GM11168 (cell line): ENCODE measurements around the gene HTR3A.

Experiments used
- in situ Hi-C: fragments of 300-500 bp; cut with MboI; formaldehyde crosslinking; loops from one replicate; pipeline ENCODE4 v1.12.0; 2022; ENCODE audit warnings: low sequenced_read_pairs; ENCODE audit not compliant: unreplicated experiment

The HTR3A gene

DNA sequence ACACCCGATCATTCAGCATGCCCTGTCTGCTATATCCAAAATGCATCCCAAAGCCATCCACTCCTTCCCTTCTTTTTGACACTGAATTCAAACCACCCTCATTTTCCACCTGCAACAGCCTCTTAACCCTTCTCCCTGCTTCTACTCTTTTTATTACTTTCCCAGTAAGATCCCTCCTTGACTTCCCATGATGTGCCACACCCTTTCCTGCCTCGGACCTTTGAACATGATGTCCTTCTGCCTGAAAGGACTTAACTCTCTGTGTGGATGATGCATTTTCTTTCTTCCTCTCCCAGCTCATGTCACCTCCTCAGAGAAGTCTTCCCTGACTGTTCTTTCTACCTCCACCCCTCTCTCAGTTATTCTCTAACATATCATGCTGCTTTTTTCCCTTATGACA is 36.5 kb downstream of the HTR3A start:
- in situ Hi-C loops, result loop anchor here (25.0 kb wide), 1 partner anchor 226 kb away; no protein-coding TSS in a partner anchor

DNA sequence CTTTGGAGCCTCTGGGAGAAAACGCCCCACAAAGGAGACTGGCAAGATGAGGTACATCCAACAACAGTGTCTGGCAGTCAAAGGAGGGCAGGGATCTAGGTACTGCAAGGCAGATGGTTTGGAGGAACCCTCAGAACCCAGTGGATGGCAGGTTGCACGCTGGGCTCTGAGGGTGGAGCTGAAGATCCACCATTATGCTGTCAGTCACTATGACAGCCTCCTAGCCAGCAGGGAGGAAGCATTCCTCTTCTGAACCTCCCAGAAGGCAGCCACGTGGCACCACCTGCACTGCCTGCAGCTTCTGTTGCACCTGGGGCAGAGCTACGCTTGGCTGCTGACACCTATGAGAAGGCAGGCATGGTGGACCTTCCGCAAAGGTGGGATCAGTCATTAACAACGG is 40.2 kb downstream of the HTR3A start:
- in situ Hi-C loops, result loop anchor here (25.0 kb wide), 1 partner anchor 222 kb away; no protein-coding TSS in a partner anchor

DNA sequence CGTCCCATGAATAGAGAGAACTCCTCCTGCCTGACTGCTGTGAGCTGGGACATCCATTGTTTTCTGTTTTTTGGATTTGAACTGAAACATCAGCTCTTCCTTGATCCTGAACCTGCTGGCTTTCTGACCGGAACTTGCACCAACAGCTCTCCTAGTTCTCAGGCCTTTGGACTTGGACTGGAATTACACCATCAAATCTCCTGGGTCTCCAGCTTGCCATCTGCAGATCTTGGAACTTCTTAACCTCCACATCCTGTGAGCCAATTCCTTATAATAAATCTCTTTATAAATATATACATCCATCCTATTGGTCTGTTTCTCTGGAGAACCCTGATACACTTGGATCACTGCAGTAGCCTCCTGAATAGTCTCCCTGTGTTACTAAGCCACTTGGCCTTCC is 42.1 kb downstream of the HTR3A start:
- in situ Hi-C loops, result loop anchor here (25.0 kb wide), 1 partner anchor 220 kb away; no protein-coding TSS in a partner anchor

DNA sequence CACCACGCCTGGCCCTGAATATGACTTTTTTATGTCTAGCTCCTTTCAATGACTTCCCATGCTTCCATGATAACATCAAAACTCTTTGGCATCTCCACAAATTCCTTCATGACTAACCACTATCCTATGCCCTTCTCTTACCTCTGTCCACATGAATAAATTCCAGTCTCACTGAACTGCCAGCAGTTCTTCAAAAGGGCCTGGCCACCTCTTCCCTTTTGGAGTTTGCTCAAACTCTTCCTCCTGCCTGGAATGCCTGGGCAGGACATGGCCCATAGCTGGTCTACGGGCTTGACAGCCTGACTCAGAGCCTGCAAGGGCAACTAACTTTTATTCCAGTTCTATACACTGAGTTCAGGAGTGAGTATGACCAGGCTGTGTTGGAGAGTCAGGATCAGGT is 42.8 kb downstream of the HTR3A start:
- in situ Hi-C loops, result loop anchor here (25.0 kb wide), 1 partner anchor 220 kb away; no protein-coding TSS in a partner anchor

DNA sequence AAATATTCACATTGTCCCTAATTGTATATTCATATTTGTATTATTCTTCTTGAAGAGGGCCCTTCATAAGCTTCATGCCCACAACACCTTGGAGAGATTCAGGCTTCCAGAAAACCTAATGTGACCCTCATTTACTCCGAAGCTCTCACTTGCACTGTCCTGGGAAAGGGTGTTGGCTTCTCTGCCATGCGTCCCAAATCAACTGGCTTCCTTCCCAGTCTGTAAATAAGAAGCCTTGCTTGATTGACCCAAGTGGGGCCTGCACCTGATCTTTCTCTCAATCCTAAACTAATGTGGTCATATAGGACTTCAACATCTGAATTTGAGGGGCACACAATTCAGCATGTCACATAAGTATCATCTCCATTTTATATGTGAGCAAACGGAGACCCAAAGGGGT is 44.1 kb downstream of the HTR3A start:
- in situ Hi-C loops, result loop anchor here (25.0 kb wide), 1 partner anchor 218 kb away; no protein-coding TSS in a partner anchor

DNA sequence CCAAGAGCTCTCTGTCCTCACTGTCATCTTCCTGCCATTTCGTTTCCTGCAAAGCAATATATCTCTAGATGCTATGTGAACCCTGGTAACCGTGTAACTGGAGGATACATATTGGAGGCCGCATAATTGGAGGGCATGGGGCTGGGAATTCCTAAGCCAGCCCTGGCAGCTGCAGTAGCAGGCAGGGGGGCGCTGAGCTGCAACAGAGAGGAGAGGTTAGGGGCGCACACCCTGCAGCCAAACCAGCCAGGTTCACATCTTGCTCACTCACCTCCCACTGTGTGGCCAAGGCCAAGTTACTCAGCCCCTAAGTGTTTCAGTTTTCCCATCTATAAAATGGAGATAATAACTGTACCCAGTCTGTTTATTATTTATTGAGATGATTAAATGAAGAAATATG is 44.7 kb downstream of the HTR3A start:
- in situ Hi-C loops, result loop anchor here (25.0 kb wide), 1 partner anchor 218 kb away; no protein-coding TSS in a partner anchor

DNA sequence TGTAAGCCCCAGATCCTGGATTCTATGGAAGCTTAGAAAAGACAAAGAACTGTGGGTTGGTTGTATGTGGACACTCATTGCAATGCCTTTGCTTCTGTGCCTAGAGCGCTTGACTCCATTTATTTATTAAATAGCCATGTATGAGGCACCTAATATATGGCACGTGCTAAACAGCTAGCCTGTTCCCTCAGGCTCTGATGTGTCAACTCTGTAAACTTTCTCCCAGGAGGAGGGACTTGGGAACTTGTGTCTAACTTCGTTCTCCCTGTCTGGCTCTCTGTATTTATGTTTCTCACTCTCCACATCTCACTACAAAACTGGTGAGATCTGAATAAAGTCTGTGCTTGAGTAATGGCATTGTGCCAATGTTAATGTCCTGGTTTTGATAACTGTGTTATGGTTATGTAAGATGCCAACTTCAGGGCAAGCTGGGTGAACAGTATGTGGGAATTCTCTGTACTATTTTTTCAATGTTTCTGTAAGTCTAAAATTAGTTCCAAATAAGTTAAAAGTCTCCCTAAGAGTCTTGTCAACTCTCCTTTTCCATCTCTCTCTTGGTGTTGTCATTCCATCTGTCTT is 50.5 kb downstream of the HTR3A start:
- in situ Hi-C loops, result no loop called here

DNA sequence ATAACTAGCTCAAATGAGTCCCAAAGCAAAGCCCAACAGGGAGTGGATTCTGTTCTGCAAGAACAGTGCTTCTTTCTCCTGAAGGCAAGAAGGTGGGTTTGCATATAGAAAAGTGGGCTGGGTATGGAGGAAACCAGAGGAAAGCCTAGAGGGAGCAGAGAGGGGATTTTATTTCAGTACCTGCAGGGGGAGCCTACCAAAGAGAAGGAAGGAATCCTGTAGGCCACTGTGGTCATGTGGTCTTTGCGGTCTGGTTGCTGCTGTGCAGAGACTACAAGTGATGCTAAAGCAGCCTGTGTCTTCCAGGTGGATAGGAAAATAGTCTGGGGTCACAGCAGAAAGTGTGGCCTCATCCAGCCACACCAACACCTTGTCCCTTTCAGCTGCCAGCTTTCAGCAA is 51.4 kb downstream of the HTR3A start:
- in situ Hi-C loops, result no loop called here

DNA sequence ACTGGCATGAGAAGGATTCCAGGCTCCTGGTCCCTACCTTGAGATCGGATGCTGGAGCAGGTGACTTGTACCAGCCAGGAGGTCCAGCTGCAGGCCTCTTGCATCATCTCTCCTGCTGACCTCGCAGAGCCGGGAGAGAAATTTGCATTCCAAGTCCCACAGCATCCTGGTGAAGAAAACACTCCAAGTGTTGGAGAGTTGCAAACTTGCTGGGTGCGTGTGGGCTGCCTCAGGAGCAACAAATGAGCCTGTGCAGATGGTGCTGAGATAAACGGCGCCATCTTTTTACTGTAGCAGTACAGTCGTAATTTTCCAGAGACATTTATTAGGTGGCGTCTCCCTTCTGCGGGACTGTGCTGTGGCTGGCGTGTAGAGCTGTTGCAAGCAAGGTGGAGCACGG is 52.5 kb downstream of the HTR3A start:
- in situ Hi-C loops, result no loop called here

DNA sequence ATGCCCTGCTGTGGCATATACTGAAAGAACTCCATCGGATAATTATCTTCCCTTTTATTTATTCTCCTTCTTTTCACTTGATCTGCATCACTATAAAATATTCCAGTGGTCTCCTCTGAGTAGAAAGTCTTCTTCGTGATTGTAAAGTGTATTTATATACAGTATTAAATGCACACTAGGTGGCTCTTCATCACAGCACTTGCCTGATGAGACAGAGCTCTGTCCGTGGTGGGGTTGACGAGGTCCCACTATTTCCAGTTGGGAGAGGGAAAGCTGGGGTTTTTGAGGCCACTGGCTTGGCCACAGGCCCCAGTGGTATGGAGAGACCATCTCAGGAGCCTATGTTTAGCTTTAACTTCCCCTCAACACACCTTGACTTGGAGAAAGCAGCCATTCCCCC is 53.0 kb downstream of the HTR3A start:
- in situ Hi-C loops, result no loop called here

DNA sequence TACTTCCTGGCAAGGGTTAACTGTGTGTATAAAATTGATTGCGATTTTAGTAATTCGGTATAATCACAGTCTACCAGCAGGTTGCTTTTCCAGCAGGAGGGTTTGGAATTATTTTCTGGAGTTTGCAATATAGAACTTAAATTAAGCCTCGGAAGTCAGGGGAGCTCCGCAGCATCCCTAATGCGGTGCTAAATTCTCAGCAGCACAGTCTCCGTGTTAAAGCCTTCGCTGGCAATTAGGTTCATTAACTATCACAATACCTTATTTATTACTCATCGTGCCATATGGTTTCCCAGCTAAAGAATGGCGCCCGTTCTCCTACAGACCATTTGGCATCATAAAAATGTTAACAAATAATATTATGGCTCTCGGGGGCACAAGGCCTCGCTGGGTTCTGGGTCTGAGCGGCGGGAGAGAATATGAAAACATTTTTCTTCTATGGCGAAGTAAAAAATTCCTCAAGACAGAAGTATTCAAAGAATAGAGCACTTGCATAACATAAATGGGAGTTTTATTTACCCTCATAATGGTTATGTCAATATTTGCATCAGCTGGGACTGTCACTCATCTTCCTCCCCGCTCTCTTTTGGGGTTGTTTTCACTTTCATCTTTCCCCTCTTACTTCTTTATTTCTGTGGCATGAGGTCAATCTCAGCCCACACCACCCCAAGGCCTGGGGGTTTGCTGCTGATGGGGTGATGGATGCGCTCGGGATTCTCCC is 56.5 kb downstream of the HTR3A start:
- in situ Hi-C loops, result no loop called here

DNA sequence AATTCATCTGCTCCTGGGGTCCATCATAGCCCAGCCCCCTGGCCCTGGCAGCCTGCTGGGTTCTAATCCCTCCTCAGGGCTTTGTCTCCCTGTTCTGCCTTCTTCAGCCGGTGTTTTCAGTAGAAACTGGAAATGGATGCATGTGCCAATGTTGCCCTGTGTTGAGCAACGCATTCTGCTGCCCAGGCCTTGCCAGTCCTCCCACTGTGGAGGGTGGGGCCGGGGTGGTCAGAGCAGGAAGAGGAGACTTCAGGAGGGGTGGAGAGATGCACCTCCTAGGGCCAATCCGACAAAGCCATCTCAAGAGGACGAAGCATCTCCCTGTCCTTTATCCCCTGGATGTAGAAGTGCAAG is 57.0 kb downstream of the HTR3A start:
- in situ Hi-C loops, result no loop called here

DNA sequence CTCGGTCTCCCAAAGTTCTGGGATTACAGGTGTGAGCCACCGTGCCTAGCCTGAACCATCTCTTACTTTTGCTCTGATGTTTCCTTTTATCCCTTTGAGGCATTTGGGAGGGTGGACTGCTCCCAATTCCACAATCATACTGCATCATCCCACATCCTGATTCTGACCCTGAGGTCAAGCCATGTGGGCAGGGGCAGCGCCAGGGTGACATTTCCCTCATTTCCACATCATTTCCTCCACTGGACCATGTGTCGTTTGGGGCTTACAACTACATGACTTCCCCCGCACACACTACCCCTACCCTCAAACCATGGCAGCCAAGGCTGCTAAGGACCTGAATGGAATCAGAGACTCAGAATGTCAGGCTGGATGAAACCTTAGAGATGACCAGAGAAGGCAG is 58.2 kb downstream of the HTR3A start:
- in situ Hi-C loops, result no loop called here

DNA sequence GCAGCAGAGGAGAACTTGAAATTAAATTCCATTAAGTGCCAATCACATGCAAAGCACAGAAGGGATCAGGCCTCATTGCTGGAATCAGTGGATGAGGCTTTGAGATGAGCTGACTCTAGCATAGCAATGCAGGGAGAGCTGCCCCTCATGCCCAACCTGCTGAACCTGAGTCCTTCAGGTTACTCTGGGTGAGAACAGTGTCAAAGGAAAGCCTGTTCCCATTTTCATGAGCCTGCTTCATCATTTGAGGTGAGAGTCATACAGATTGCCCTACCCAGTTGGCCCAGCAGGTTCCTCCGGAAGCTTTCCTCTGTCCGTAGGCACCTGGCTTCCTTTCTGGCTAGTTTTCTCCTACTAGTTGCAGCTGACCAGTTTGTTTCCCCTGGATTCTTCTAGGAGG is 58.7 kb downstream of the HTR3A start:
- in situ Hi-C loops, result no loop called here

DNA sequence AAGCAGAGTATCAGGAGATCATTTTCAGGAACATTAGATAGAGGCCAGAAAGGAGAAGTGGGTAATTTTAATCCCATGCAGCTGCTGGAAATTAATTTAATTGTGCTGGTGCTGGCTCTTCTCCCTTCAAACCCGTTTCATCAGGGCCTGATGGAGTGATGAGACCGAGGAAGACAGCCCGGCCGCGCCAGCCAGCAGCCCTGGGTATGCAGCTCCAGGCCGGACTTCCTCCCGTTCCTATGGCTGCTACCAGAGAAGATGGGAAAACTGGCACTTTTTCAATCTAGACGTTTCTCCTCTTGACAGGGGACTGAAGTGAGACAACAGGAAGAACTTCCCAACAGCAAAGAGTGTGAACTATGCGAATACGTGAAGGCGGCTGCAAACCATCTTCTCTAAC is 60.0 kb downstream of the HTR3A start:
- in situ Hi-C loops, result no loop called here

DNA sequence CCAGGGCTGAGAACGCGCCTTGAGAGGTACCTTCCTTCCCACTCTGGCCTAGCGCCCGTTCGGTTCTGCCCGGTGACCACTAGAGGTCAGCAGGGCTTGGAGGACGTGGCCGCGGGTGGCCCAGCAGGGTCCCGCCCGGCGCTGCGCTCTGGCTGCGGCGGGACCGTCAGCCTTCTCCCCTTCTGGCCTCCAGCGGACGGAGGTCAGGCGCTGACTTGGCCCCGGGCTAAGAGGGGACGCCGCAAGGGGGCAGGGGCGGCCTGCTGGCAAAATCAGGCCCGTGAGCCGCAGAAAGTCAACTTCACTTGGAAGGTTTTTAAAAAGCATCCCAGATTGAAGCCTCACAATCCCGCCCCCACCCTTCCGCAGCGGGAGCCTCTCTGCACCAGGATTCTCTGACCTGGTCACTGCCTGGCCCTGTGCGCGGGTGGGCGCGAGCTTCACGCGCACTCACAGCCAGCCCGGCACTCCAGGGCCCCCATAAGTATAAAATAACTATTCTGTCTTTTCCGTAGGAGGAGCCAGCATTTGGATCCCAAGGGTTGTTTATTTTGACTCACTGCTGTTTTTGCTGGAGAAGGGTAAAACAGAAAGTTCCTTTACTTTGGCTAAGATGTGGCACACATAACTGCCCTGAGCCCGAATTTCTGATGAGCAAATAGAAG is 61.4 kb downstream of the HTR3A start:
- in situ Hi-C loops, result no loop called here

DNA sequence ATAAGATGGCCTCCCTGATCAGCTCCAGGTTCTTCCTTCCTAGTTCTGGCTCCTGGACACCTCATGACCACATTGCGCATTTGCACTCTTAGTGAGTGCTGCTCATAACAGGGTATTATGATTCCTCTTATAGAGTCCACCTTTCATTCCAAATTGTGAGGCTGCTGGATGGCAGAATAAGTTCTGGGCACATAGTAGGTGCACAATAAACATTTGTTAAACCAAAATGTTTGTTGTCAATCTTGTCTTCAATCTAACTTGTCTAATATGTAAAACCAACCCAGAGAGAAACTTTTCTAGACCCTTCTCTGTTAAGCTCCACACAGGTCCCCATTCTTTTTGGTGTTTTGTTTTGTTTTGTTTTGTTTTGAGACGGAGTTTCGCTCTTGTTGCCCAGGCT is 62.0 kb downstream of the HTR3A start:
- in situ Hi-C loops, result no loop called here

DNA sequence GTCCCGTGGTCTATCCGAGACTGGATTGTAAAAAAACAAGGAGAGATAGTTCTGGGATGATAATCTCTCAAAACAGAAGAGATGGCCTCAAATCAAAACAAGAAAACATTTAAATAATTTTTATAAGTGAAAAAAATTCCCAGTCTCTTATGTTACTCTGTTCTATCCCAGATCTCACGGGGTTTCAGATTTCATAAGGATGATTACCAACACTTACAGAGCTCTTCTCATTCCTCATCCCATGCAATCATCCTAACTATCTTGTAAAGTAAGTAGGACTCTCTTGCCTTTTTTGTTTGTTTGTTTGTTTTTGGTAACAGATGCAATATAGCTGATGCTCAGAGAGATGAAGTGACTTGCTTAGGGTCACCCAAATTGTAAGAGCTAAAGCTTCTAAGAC is 64.6 kb downstream of the HTR3A start:
- in situ Hi-C loops, result no loop called here
